HepG2 (cell line): ENCODE measurements around the gene EPN2. TPM values are rescaled to one million over a fixed set of nuclear protein-coding genes. Genes with fewer than 3 reads are reported as not detected.

Source experiments
- E2F2 ChIP-seq: sonication (generic); formaldehyde crosslinking; IDR thresholded peaks from 2 replicates; pipeline ENCODE4 v1.4.0; 2020; ENCODE audit warnings: missing genetic modification reagents, borderline replicate concordance
- FOXO4 ChIP-seq: sonication (generic); formaldehyde crosslinking; conservative IDR thresholded peaks from 2 replicates; pipeline ENCODE4 v1.8.1; 2023; ENCODE audit warnings: missing genetic modification reagents
- FOXP4 ChIP-seq: sonication (generic); formaldehyde crosslinking; IDR thresholded peaks from 2 replicates; pipeline ENCODE4 v1.4.0; 2020; ENCODE audit warnings: missing genetic modification reagents
- HOXA9 ChIP-seq: sonication (generic); formaldehyde crosslinking; IDR thresholded peaks from 2 replicates; pipeline ENCODE4 v1.8.1; 2022; ENCODE audit warnings: missing genetic modification reagents, mild to moderate bottlenecking, moderate library complexity, borderline replicate concordance
- IRF1 ChIP-seq: sonication (generic); formaldehyde crosslinking; IDR thresholded peaks from 2 replicates; pipeline ENCODE4 v1.4.0; 2020; ENCODE audit warnings: low read depth, mild to moderate bottlenecking, missing genetic modification reagents
- KLF6 ChIP-seq: IDR thresholded peaks from 2 replicates; pipeline ENCODE4 v1.8.0; 2016; ENCODE audit warnings: missing biosample characterization, missing genetic modification reagents
- NR2F2 ChIP-seq: IDR thresholded peaks from 2 replicates; pipeline ENCODE4 v1.6.1; 2012; ENCODE audit warnings: low read depth, inconsistent platforms, borderline replicate concordance
- PRPF4 ChIP-seq: fragments of 200-400 bp; formaldehyde crosslinking; IDR thresholded peaks from 2 replicates; pipeline ENCODE4 v1.6.1; 2016; ENCODE audit warnings: low read length, low read depth; ENCODE audit not compliant: poor library complexity, severe bottlenecking
- PTBP1 ChIP-seq: fragments of 200-400 bp; formaldehyde crosslinking; IDR thresholded peaks from 2 replicates; pipeline ENCODE4 v1.6.1; 2018; ENCODE audit warnings: low read length, low read depth; ENCODE audit not compliant: poor library complexity, severe bottlenecking
- SALL2 ChIP-seq: sonication (generic); formaldehyde crosslinking; IDR thresholded peaks from 2 replicates; pipeline ENCODE4 v1.8.1; 2023; ENCODE audit warnings: mild to moderate bottlenecking, missing genetic modification reagents, inconsistent platforms
- TBX3 ChIP-seq: fragments of 450-650 bp; IDR thresholded peaks from 2 replicates; pipeline ENCODE4 v1.6.1; 2017; ENCODE audit warnings: antibody characterized with exemption, mild to moderate bottlenecking, inconsistent platforms, borderline replicate concordance
- TFAP4 ChIP-seq: sonication (generic); IDR thresholded peaks from 2 replicates; pipeline ENCODE4 v1.6.1; 2016; ENCODE audit warnings: low read depth, borderline replicate concordance
- XRCC5 ChIP-seq: fragments of 200-400 bp; formaldehyde crosslinking; optimal IDR thresholded peaks from 2 replicates; pipeline ENCODE3; 2017; ENCODE audit warnings: mild to moderate bottlenecking, low read length
- ZFP36L2 ChIP-seq: sonication (generic); formaldehyde crosslinking; IDR thresholded peaks from 2 replicates; pipeline ENCODE4 v1.4.0; 2020; ENCODE audit warnings: missing genetic modification reagents
- ZNF441 ChIP-seq: sonication (generic); formaldehyde crosslinking; IDR thresholded peaks from 2 replicates; pipeline ENCODE4 v1.7.0; 2021; ENCODE audit warnings: missing genetic modification reagents, borderline replicate concordance
- ZNF550 ChIP-seq: sonication (generic); formaldehyde crosslinking; IDR thresholded peaks from 2 replicates; pipeline ENCODE4 v1.4.0; 2020; ENCODE audit warnings: mild to moderate bottlenecking, missing genetic modification reagents, borderline replicate concordance
- polyA plus RNA-seq, 8 experiments: library from polyadenylated mRNA; depleted of rRNA in 3 of 8; stranded (reverse) in 7 of 8; unstranded in 1 of 8; fragments of >200 nt; fragmentation: Illumina TruSeq in 4 of 8; extraction: Trizol in 4 of 8; gene quantifications; 2 replicates each; pipeline versions ENCODE4 v1.2.1 to v1.2.3, GENCODE V29; 2011 to 2016; ENCODE audit warnings: low read depth in 4 of 8, missing spikeins in 1 of 8, mixed read lengths in 1 of 8; ENCODE audit not compliant: insufficient read depth in 1 of 8
- total RNA-seq, 5 experiments: library from RNA; depleted of rRNA; stranded (reverse); fragments of >200 nt; fragmentation: Illumina TruSeq; extraction: Trizol; gene quantifications; 2 replicates each; pipeline ENCODE4 v1.2.3, GENCODE V29; 2016; ENCODE audit warnings: low read depth in 1 of 5

The EPN2 gene
- total and polyA plus RNA-seq, 2 of the 13 experiments (the other 11 are each of a cell fraction or from before 2014, with no cell fraction given) = 7.8 to 19.2 TPM

GRCh38 chr17:19377602-19378415, 140.6 kb downstream of the EPN2 start (continued):
- TF ChIP-seq IRF1 (CRISPR knock-in tag) (no peak), ZFP36L2 (CRISPR knock-in tag) (no peak), ZNF550 (CRISPR knock-in tag) (peak; percentile 71; the same call in 1 of the 2 replicates), KLF6 (CRISPR knock-in tag) (no peak), XRCC5 (no peak), TFAP4 (peak; percentile 22; the same call in 1 of the 2 replicates), PTBP1 (no peak), PRPF4 (no peak), HOXA9 (CRISPR knock-in tag) (no peak), FOXO4 (no peak), SALL2 (CRISPR knock-in tag) (0 out of 2 replicates have a peak, but pooled peaks have one; percentile 53), E2F2 (CRISPR knock-in tag) (peak; percentile 90; the same call in 1 of the 2 replicates), NR2F2 (no peak), FOXP4 (CRISPR knock-in tag) (no peak), TBX3 (no peak), ZNF441 (CRISPR knock-in tag) (peak; percentile 61; the same call in 1 of the 2 replicates)
